ENCODE measurements around the gene MAP3K6.

Gene MAP3K6

GRCh38 chr1:27353629-27354028 is 13.1 kb downstream of the MAP3K6 start:
- no peak for DNase-seq

DNA sequence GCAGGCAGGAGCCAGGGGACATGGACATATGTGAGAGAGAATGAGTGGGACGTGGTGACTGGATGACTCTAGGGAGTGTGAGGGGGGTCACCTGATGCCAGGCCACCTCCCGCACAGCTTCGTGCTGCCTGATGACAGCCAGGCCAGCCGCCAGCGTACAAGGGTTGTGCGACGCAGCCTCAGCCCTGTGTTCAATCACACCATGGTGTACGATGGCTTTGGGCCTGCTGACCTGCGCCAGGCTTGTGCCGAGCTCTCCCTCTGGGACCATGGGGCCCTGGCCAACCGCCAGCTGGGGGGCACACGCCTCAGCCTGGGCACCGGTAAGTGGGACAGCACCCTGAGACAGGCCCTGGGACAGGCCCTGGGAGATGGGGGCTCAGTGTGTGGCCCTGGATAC is 13.6 kb downstream of the MAP3K6 start:
- DNase-seq = no peak

DNA sequence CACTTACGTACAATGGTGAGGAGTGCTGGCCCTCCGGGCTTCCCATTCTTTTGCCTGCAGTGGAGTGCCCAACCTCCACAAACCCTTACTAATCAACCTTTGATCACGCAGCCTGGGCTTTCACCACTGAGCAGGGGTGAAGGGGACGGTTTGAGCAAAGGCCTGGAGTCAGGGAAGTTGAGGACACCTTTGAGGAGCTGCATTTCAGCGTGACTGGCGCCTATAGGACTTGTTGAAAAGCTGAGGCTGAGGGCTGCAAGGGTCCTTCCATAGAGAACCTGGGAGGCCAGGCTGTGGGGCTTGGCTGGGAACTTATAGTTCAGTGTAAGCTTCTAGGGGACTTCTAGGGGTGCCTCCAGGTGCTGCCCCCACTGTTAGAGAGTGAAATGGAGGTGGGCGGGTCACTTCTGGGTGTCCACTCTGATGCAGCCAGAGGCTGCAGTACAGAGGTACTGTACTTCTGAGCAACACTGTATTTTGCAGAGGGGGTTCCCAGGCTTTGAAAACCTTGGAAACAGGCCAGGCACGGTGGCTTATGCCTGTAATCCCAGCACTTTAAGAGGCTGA is 15.1 kb downstream of the MAP3K6 start:
- no peak for DNase-seq

- no peak for DNase-seq
Measured at GRCh38 chr1:27350663-27351540, 15.9 kb downstream of the MAP3K6 start.

DNA sequence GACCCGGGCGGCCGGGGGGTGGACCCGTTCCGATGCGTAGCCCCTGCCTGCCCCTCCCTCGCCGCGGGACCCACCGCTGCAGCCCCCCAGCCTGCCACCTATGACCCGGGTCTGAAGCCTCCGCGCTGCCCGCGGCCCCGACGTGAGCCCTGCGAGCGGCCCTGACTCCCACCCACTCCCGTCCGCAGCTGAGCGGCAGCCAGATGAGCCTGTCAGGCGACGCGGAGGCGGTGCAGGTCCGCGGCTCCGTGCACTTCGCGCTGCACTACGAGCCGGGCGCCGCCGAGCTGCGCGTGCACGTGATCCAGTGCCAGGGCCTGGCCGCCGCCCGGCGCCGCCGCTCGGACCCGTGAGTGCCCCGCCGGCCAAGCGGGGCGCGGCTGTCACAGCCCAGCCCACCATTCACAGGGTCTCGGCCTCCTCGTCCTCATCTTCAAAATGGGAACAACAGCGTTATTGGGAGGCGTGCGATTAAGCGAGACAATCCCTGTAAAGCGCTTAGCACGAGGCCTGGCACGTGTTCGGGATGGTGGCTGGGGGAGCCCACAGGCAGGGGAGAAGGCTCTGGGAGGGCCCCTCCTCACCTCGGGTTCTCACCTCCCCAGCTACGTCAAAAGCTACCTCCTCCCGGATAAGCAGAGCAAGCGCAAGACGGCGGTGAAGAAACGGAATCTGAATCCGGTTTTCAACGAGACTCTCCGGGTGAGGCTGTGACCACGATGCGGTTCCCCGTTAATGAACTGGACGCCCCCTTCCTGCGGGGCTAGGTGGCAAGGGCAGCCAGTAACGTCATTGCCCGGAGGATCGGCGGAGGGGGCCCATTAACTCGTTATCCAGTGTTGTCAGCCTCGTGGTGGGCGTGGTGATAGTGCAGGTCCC is 16.7 kb downstream of the MAP3K6 start:
- DNase-seq = no peak

DNA sequence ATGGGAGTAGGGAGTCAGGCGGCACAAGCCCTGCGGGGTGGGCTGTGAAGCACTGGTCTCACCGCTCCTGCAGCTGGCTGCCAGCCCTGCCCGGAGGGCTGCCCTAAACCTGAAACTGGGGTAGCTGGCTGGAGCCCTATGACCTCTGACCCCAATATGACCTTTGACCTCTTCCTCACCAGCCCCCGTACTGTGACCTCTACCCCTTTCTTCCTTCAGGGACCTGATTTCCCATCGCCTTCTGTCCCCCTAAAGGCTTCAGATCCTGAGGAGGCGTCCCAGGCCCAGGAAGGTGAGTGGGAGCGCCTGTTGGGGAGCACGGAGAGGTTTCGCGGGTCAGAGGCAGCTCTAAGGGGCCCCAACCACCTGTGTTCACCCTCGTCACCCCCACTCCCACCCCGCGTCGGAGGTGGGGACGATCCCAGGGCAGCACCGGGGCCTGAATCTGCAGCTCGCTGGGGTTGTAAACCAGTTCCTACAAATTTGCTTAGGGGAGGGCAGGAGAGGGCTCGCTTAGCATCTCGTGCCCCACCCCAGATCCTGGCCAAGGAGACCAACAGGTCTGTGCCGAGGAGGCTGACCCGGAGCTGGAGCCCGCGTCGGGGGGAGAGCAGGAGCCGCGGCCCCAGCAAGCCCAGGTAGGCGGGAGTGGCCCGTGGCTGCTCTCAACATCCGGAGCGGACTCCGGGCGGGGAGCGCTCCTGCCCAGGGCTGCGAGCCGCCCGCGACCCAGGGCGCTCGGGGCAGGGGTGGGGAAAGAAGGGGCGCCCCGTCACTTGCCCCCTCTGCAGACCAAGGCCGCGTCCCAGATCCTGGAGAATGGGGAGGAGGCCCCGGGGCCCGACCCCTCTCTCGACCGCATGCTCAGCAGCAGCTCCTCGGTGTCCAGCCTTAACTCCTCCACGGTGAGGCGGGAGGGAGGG is 17.6 kb downstream of the MAP3K6 start:
- peak; percentile 76 for DNase-seq

DNA sequence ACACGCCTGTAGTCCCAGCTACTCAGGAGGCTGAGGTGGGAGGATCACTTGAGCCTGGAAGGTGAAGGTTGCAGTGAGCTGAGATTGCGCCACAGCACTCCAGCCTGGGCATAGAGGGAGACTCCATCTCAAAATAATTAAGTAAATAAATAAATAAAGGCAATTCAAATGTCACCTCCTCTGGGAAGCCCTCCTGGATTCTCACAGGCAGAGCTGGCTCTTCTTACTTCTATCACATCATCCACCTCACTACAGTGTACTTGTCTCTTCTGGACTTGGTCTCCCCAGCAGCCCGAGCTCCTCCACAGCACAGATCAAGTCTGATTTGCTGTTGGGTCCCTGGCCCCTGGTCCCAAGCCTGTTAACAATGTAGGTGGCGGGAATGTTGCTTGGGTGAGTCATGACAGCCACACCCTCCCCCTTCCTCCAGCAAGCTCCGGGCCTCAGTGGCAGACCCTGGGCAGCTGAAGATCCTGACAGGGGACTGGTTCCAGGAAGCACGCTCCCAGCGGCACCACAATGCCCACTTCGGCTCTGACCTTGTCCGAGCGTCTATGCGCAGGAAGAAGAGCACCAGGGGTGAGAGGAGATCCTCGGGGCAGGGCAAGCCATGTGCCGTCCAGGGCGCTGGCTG is 19.7 kb downstream of the MAP3K6 start:
- DNase-seq = no peak

DNA sequence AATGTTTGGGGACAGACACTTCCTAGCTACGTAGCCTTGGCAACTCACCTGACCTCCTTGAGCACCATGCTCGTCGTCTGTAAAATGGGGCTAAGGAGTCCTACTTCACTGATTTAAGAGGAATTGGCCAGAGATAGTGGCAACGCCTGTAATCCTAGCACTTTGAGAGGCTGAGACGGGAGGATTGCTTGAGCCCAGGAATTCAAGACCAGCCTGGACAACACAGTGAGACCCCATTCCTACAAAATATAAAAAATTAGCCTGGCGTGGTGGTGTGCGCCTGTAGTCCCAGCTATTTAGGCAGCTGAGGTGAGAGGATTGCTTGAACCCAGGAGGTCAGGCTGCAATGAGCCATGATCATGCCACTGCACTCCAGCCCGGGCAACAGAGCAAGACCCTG is 20.4 kb downstream of the MAP3K6 start:
- DNase-seq = no peak

GRCh38 chr1:27345272-27345671 is 21.5 kb downstream of the MAP3K6 start:
- no peak for DNase-seq

DNA sequence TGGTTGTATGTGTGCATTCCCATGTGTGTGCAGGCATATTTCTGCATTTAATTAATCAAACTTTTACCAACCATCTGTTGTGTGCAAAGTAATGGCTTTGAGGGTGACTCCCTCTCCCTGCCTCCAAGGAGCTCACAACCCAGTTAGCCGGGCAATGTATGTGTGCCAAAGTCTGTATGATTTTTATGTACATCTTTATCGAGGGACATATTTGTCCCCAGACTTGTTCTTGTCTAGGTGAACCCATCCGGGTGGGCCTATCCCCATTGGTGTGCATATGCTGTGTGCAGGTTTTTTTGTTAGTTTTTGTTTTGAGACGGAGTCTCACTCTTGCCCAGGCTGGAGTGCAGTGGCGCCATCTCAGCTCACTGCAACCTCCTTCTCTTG is 23.1 kb downstream of the MAP3K6 start:
- DNase-seq = no peak

DNA sequence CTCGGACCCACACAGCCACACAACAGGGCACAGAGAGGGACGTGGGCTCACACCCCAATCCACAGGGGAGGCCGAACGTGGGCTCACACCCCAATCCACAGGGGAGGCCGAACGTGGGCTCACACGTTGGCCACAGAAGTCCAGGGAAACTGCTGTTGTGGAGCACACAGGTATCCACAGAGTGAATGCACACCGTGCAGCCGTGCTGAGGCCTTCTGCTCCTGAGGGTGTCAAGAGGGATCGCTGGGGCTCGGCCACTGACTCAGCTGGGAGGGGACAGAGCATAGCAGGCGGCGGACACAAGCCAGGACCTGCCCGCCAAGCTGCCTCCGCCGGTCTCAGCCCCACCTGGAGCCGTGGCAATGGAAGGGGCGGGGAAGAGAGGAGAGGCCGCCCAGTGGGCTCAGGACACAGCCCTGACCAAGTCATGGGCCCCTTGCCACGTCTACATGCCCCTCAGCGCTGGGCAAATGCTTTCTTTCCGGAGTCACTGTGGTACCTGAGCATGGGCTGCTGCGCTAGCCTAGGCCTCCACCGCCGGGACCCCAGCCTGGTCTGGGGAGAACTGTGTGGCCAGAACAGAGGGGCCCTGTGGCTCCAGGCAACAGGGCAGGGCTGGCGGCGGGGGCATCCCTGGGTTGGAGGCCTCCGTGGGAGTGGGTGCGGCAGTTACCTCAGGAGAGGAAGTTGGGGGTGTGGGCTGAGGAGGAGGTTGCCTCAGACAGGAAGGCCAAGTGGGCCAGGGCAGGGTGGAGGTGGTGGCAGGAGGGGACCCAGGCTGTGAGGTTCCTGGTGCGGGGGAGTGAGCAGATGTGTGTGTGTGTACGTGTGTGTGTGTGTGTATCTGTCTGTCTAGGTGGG is 23.8 kb downstream of the MAP3K6 start:
- peak; percentile 83 for DNase-seq

DNA sequence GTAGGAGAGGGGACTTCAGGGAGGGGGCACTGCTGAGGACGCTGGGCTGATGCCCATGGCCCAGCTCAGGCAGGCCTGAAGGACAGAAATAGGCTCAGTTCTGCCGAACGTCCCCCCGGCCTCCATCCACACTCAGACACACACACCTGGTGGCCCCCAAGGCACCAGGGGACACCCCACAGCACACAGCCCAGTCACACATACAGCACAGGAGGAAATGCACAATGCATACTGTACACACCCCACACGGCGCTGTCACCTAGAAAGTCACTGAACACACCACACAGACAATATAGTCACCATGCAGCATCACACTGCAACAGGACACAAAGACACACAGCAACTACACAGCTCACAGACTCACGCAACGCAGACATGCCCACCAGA is 24.4 kb downstream of the MAP3K6 start:
- DNase-seq = peak; percentile 75

DNA sequence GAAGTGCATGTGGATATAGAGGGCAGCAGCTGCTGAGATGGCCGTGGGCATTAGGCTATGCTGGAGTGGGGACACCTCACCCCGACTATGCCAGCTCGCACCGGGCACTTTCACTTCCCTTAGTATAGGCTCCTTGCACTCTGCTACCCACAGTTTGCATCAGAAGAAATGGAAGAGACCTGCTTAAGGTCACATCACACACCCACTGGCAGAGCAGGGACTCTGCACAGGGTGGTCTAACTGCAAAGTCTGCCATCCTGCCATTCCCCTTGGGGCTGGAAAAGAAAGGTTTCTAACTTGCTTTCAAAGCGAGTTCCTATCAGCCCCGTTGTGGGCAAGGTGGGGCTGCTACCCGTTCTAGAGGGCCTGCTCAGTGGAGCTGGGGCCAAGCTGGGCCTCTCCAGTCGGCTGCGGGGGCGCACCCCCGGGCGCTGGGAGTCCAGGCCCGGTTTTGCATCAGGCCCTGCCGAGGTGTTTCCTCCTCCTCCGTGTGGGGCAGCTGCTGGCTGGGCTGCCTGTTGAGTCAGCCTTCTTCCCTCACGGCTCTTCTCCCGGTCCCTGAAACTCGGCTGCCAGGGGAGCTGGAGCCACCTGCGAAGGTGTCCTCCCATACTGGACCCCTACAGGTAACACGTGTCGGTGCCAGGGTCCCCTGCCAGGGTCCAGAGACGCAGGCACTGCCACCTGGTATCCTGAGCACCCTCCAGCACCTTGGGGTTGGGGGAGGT is 25.1 kb downstream of the MAP3K6 start, which contains the start of gene SYTL1:
TSS of gene SYTL1 (plus strand) at position 498 of the 728 bp plus-strand sequence. CDS start 3,313 bp downstream, outside the sequence.
- DNase-seq = peak; percentile 87

- no peak for DNase-seq
Measured at GRCh38 chr1:27339213-27339612, 27.5 kb downstream of the MAP3K6 start.

DNA sequence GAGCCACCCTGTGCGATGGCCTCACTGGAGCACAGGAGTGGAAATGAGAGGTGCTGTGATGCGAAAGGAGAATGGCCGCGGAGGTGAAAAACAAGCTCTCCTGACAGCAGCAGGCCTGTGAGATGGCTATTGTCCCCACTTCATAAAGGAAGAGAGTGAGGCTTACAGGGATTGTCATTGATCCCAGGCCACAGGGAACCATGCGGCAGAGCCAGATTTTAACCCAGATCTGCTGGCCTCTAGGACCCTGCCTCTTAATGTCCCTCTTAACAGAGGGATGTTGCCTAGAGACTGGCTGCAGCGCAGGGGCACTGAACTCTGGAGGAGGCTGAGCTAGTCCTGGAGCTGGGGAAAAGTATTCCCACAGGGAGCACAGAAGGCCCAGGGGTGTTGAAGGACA is 28.0 kb downstream of the MAP3K6 start:
- DNase-seq = no peak

DNA sequence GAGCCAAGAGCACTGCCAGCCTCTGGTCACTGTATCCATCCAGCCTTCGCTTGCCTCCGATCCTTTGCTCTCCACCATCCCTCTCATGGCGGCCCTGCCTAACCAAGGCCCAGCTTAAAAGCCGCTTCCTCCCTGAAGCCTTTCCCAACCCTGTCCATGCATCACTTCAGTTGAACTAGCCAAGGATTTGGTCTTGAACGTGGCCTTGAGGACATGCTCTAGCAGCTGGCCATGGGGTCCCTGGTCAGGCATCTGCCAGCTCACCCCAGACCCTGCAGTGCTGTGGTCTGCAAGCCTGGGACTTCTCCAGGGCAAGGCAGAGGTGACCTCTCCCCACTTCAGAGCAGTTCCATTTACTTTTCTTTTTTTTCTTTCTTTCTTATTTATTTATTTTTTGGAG is 30.0 kb downstream of the MAP3K6 start:
- DNase-seq = no peak

GRCh38 chr1:27335506-27336422 is 31.0 kb downstream of the MAP3K6 start:
- no peak for DNase-seq

DNA sequence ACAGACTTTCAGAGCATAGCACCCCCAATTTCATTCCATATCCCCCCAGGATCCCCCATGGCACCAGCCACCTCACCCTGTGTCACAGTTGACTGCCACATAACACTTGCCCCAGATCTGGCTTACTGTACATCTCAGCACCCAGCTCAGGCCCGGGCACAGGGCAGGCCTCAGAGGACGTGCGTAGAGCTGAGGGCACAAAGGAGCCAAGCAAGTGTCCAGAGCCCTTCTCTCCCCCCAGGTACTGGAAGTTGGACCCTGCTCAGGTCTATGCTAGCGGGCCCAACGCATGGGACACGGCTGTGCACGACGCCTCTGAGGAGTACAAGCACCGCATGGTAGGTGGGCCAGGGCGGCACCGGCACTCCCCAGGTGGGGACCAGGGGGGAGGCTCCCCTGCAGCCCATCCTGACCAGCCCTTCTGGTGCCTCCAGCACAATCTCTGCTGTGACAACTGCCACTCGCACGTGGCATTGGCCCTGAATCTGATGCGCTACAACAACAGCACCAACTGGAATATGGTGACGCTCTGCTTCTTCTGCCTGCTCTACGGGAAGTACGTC is 33.0 kb downstream of the MAP3K6 start:
- DNase-seq = no peak
